WTC11 (cell line): ENCODE results near the gene SLC35A3. TPM values are rescaled to one million over a fixed set of nuclear protein-coding genes. Genes with fewer than 3 reads are reported as not detected.
A peak's percentile ranks its signal among the peaks of the same experiment; 100 is the strongest.

ENCODE experiments used
- ATAC-seq: fragments of 200-7000 bp; cut with Tn5 transposase; 2 replicates; pipeline ENCODE4 v1.10.0; 2021; ENCODE audit warnings: mild to moderate bottlenecking, moderate library complexity
- Bru-seq: library from RNA; stranded (reverse); fragments of 400-500 nt; gene quantifications from one replicate; lab custom pipeline; 2021; lab: Mats Ljungman, UMichigan
- CTCF ChIA-PET: fragments of 300-600 bp; sonication (Branson Sonifier 250); formaldehyde crosslinking; loops from one replicate; lab custom pipeline; 2021; ENCODE audit warnings: antibody characterized with exemption; lab: Charles Lee
- POLR2A ChIA-PET: fragments of 350-600 bp; sonication (Branson Sonifier 250); formaldehyde crosslinking; loops from one replicate; lab custom pipeline; 2021; ENCODE audit warnings: antibody characterized with exemption; lab: Charles Lee
- DNase-seq: peaks from one replicate; pipeline ENCODE4 v3.0.0; 2021; ENCODE audit warnings: low spot score
- H3K27ac Mint-ChIP-seq: 2 replicates; pipeline ENCODE4 v1.8.0; 2021; ENCODE audit warnings: mixed read lengths
- H3K27me3 Mint-ChIP-seq: 2 replicates; pipeline ENCODE4 v1.8.0; 2021; ENCODE audit warnings: low read depth, mild to moderate bottlenecking, moderate library complexity, mixed read lengths
- H3K36me3 Mint-ChIP-seq: 2 replicates; pipeline ENCODE4 v1.8.0; 2021; ENCODE audit warnings: mixed read lengths
- H3K4me1 Mint-ChIP-seq: 2 replicates; pipeline ENCODE4 v1.8.0; 2022; ENCODE audit warnings: mixed read lengths
- H3K4me3 Mint-ChIP-seq: 2 replicates; pipeline ENCODE4 v1.8.0; 2021; ENCODE audit warnings: mild to moderate bottlenecking, moderate library complexity, mixed read lengths
- H3K9me3 Mint-ChIP-seq: 2 replicates; pipeline ENCODE4 v1.8.0; 2021; ENCODE audit warnings: mixed read lengths
- ATF6 ChIP-seq: sonication (generic); formaldehyde crosslinking; IDR thresholded peaks from 2 replicates; pipeline ENCODE4 v1.8.1; 2023; ENCODE audit warnings: mild to moderate bottlenecking, missing genetic modification reagents
- CBFB ChIP-seq: sonication (generic); formaldehyde crosslinking; IDR thresholded peaks from 2 replicates; pipeline ENCODE4 v1.8.1; 2022; ENCODE audit warnings: mild to moderate bottlenecking, low read depth, missing genetic modification reagents
- FOXK1 ChIP-seq: sonication (generic); formaldehyde crosslinking; IDR thresholded peaks from 2 replicates; pipeline ENCODE4 v1.8.0; 2022; ENCODE audit warnings: mild to moderate bottlenecking, moderate library complexity, missing genetic modification reagents
- FOXP1 ChIP-seq: sonication (generic); formaldehyde crosslinking; IDR thresholded peaks from 2 replicates; pipeline ENCODE4 v1.8.0; 2022; ENCODE audit warnings: missing genetic modification reagents, mild to moderate bottlenecking, moderate library complexity, borderline replicate concordance
- GTF2I ChIP-seq: fragments of 250-450 bp; sonication (Bioruptor Pico); conservative IDR thresholded peaks from 2 replicates; pipeline ENCODE4 v1.4.0; 2021; ENCODE audit warnings: mild to moderate bottlenecking
- IRF2 ChIP-seq: sonication (generic); formaldehyde crosslinking; IDR thresholded peaks from 2 replicates; pipeline ENCODE4 v1.8.0; 2022; ENCODE audit warnings: low read depth, missing genetic modification reagents, borderline replicate concordance
- KAT7 ChIP-seq: sonication (generic); formaldehyde crosslinking; IDR thresholded peaks from 2 replicates; pipeline ENCODE4 v1.8.1; 2023; ENCODE audit warnings: missing genetic modification reagents, mild to moderate bottlenecking, borderline replicate concordance
- TP53 ChIP-seq: sonication (generic); formaldehyde crosslinking; IDR thresholded peaks from 2 replicates; pipeline ENCODE4 v1.8.1; 2023; ENCODE audit warnings: mild to moderate bottlenecking, missing genetic modification reagents
- USF2 ChIP-seq: sonication (generic); formaldehyde crosslinking; IDR thresholded peaks from 2 replicates; pipeline ENCODE4 v1.8.1; 2023; ENCODE audit warnings: mild to moderate bottlenecking, missing genetic modification reagents, moderate library complexity
- ZNF121 ChIP-seq: sonication (generic); formaldehyde crosslinking; IDR thresholded peaks from 2 replicates; pipeline ENCODE4 v1.8.0; 2023; ENCODE audit warnings: missing genetic modification reagents
- ZNF532 ChIP-seq: fragments of 250-450 bp; sonication (Bioruptor Pico); IDR thresholded peaks from 2 replicates; pipeline ENCODE4 v1.9.0; 2021; ENCODE audit warnings: mild to moderate bottlenecking, borderline replicate concordance
- long read RNA-seq, 3 experiments: library from RNA in 1 of 3; library from capped mRNA in 1 of 3; library from polyadenylated mRNA in 1 of 3; unstranded in 2 of 3; stranded (forward) in 1 of 3; transcript quantifications; one replicate each; pipeline ENCODE4 v2.0.0, GENCODE V29; 2021
- total RNA-seq: library from RNA; stranded (reverse); gene quantifications from 3 replicates; pipeline ENCODE4 v1.2.3, GENCODE V29; 2021
- TF ChIP-seq, protein P1 (sequence below): sonication (generic); formaldehyde crosslinking; IDR thresholded peaks from 2 replicates; pipeline ENCODE4 v1.8.0; 2022; ENCODE audit warnings: mild to moderate bottlenecking, missing genetic modification reagents
- TF ChIP-seq, protein P2 (sequence below): sonication (generic); formaldehyde crosslinking; IDR thresholded peaks from 2 replicates; pipeline ENCODE4 v1.8.0; 2023; ENCODE audit warnings: missing genetic modification reagents, mild to moderate bottlenecking, borderline replicate concordance
- TF ChIP-seq, protein P3 (sequence below): sonication (generic); formaldehyde crosslinking; IDR thresholded peaks from 2 replicates; pipeline ENCODE4 v1.8.1; 2022; ENCODE audit warnings: missing genetic modification reagents, borderline replicate concordance
- TF ChIP-seq, protein P4 (sequence below): sonication (generic); formaldehyde crosslinking; IDR thresholded peaks from 2 replicates; pipeline ENCODE4 v1.8.0; 2023; ENCODE audit warnings: mild to moderate bottlenecking, missing genetic modification reagents

SLC35A3 gene
- 14.1 to 15.9 TPM (median 14.5 TPM) in 3 replicates for total RNA-seq
- Bru-seq, nascent RNA: percentile 77 among the genes with signal in this experiment
- long read RNA-seq, experiment 1, full-length matches to known transcripts: 26 of 38 reads
- long read RNA-seq, experiment 1, partial matches to known transcripts: 5 of 38 reads
- long read RNA-seq, experiment 1, other reads (novel, unspliced or antisense): 7 of 38 reads
- long read RNA-seq, experiment 2, full-length matches to known transcripts: 4 of 7 reads
- long read RNA-seq, experiment 2, partial matches to known transcripts: 2 of 7 reads
- long read RNA-seq, experiment 2, other reads (novel, unspliced or antisense): 1 of 7 reads
- long read RNA-seq, experiment 3, partial matches to known transcripts: 1 of 4 reads
- long read RNA-seq, experiment 3, other reads (novel, unspliced or antisense): 1 of 4 reads

- CTCF ChIA-PET: interaction anchor here (1.6 kb wide), 1 partner anchor 12 kb away, joined by 4 read pairs; no protein-coding TSS in a partner anchor
- TF ChIP-seq, protein P1, sequence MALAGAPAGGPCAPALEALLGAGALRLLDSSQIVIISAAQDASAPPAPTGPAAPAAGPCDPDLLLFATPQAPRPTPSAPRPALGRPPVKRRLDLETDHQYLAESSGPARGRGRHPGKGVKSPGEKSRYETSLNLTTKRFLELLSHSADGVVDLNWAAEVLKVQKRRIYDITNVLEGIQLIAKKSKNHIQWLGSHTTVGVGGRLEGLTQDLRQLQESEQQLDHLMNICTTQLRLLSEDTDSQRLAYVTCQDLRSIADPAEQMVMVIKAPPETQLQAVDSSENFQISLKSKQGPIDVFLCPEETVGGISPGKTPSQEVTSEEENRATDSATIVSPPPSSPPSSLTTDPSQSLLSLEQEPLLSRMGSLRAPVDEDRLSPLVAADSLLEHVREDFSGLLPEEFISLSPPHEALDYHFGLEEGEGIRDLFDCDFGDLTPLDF (CRISPR knock-in tag): peak; percentile 93
- TF ChIP-seq, protein P2, sequence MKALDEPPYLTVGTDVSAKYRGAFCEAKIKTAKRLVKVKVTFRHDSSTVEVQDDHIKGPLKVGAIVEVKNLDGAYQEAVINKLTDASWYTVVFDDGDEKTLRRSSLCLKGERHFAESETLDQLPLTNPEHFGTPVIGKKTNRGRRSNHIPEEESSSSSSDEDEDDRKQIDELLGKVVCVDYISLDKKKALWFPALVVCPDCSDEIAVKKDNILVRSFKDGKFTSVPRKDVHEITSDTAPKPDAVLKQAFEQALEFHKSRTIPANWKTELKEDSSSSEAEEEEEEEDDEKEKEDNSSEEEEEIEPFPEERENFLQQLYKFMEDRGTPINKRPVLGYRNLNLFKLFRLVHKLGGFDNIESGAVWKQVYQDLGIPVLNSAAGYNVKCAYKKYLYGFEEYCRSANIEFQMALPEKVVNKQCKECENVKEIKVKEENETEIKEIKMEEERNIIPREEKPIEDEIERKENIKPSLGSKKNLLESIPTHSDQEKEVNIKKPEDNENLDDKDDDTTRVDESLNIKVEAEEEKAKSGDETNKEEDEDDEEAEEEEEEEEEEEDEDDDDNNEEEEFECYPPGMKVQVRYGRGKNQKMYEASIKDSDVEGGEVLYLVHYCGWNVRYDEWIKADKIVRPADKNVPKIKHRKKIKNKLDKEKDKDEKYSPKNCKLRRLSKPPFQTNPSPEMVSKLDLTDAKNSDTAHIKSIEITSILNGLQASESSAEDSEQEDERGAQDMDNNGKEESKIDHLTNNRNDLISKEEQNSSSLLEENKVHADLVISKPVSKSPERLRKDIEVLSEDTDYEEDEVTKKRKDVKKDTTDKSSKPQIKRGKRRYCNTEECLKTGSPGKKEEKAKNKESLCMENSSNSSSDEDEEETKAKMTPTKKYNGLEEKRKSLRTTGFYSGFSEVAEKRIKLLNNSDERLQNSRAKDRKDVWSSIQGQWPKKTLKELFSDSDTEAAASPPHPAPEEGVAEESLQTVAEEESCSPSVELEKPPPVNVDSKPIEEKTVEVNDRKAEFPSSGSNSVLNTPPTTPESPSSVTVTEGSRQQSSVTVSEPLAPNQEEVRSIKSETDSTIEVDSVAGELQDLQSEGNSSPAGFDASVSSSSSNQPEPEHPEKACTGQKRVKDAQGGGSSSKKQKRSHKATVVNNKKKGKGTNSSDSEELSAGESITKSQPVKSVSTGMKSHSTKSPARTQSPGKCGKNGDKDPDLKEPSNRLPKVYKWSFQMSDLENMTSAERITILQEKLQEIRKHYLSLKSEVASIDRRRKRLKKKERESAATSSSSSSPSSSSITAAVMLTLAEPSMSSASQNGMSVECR (CRISPR knock-in tag): peak; percentile 91; the same call in 1 of the 2 replicates
- TF ChIP-seq CBFB (CRISPR knock-in tag) (peak; percentile 85; the same call in 1 of the 2 replicates), TP53 (CRISPR knock-in tag) (peak; percentile 97), FOXK1 (CRISPR knock-in tag) (peak; percentile 84), ZNF532 (CRISPR knock-in tag) (no peak), FOXP1 (peak; percentile 94), USF2 (CRISPR knock-in tag) (peak; percentile 52; the same call in 1 of the 2 replicates), KAT7 (0 out of 2 replicates have a peak, but pooled peaks have one; percentile 43), IRF2 (CRISPR knock-in tag) (0 out of 2 replicates have a peak, but pooled peaks have one; percentile 36), GTF2I (CRISPR knock-in tag) (no peak), ZNF121 (CRISPR knock-in tag) (peak; percentile 22; the same call in 1 of the 2 replicates), ATF6 (CRISPR knock-in tag) (no peak)
- TF ChIP-seq, protein P3, sequence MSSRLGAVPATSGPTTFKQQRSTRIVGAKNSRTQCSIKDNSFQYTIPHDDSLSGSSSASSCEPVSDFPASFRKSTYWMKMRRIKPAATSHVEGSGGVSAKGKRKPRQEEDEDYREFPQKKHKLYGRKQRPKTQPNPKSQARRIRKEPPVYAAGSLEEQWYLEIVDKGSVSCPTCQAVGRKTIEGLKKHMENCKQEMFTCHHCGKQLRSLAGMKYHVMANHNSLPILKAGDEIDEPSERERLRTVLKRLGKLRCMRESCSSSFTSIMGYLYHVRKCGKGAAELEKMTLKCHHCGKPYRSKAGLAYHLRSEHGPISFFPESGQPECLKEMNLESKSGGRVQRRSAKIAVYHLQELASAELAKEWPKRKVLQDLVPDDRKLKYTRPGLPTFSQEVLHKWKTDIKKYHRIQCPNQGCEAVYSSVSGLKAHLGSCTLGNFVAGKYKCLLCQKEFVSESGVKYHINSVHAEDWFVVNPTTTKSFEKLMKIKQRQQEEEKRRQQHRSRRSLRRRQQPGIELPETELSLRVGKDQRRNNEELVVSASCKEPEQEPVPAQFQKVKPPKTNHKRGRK (CRISPR knock-in tag): no peak
- TF ChIP-seq, protein P4, sequence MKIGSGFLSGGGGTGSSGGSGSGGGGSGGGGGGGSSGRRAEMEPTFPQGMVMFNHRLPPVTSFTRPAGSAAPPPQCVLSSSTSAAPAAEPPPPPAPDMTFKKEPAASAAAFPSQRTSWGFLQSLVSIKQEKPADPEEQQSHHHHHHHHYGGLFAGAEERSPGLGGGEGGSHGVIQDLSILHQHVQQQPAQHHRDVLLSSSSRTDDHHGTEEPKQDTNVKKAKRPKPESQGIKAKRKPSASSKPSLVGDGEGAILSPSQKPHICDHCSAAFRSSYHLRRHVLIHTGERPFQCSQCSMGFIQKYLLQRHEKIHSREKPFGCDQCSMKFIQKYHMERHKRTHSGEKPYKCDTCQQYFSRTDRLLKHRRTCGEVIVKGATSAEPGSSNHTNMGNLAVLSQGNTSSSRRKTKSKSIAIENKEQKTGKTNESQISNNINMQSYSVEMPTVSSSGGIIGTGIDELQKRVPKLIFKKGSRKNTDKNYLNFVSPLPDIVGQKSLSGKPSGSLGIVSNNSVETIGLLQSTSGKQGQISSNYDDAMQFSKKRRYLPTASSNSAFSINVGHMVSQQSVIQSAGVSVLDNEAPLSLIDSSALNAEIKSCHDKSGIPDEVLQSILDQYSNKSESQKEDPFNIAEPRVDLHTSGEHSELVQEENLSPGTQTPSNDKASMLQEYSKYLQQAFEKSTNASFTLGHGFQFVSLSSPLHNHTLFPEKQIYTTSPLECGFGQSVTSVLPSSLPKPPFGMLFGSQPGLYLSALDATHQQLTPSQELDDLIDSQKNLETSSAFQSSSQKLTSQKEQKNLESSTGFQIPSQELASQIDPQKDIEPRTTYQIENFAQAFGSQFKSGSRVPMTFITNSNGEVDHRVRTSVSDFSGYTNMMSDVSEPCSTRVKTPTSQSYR (CRISPR knock-in tag): peak; percentile 90
Observed at GRCh38 chr1:99969729-99970621, at the start of gene SLC35A3. Gene SLC35A3, plus strand, starts transcription at chr1:99969996. Its CDS starts 23,559 bp downstream, at chr1:99993555.

More at GRCh38 chr1:99969729-99970621, at the start of gene SLC35A3:
- H3K4me1 Mint-ChIP-seq: peaks cover 22% of the 10 kb centered on the region
- ATAC-seq: peak; percentile 92
- H3K9me3 Mint-ChIP-seq: no peaks in the 10 kb centered on the region
- POLR2A ChIA-PET: interaction anchor here (0.6 to 1.6 kb wide), 8 partner anchors 9 to 383 kb away, joined by 3 to 8 read pairs (median 4); partner anchors contain the start of genes AGL, CDC14A, RTCA and SASS6
- H3K27me3 Mint-ChIP-seq: no peaks in the 10 kb centered on the region
- H3K4me3 Mint-ChIP-seq: peak within 1 kb of the TSS; percentile 99
- no peaks in the 10 kb centered on the region for H3K36me3 Mint-ChIP-seq
- H3K27ac Mint-ChIP-seq: peak within 1 kb of the TSS; percentile 95
- peak; percentile 90 for DNase-seq
